ENCODE measurements around the gene BANP. TPM values are rescaled to one million over a fixed set of nuclear protein-coding genes. Genes with fewer than 3 reads are reported as not detected.

The BANP gene
- total and polyA plus RNA-seq, 11 donors: 7.2 to 20.7 (median 13.3) TPM

DNA sequence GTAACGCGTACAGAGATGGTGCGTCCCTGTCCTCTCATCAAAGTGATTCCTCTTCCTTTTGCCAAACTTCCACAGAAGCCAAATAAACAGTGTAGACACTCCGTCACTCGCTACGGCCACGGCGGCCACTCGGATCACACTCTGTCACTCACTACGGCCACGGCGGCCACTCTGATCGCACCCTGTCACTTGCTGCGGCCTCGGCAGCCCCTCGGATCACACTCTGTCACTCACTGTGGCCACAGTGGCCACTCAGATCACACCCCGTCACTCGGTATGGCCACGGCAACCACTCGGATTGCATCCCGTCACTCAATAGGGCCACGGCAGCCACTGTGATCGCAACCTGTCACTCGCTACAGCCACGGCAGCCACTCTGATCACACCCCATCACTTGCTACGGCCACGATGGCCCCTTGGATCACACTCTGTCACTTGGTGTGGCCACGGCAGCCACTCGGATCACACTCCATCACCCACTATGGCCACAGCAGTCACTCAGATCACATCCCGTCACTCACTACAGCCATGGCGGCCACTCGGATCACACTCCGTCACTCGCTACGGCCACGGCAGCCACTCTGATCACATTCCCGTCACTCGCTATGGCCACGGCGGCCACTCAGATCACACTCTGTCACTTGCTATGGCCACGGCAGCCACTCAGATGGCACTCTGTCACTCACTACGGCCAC lies 170.8 kb downstream of the BANP start:
- TF ChIP-seq, protein P1, sequence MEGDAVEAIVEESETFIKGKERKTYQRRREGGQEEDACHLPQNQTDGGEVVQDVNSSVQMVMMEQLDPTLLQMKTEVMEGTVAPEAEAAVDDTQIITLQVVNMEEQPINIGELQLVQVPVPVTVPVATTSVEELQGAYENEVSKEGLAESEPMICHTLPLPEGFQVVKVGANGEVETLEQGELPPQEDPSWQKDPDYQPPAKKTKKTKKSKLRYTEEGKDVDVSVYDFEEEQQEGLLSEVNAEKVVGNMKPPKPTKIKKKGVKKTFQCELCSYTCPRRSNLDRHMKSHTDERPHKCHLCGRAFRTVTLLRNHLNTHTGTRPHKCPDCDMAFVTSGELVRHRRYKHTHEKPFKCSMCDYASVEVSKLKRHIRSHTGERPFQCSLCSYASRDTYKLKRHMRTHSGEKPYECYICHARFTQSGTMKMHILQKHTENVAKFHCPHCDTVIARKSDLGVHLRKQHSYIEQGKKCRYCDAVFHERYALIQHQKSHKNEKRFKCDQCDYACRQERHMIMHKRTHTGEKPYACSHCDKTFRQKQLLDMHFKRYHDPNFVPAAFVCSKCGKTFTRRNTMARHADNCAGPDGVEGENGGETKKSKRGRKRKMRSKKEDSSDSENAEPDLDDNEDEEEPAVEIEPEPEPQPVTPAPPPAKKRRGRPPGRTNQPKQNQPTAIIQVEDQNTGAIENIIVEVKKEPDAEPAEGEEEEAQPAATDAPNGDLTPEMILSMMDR (IDR thresholded peaks at IDR 0.05): no peak
- TF ChIP-seq POLR2A (IDR thresholded peaks at IDR 0.05): no peak
- intact Hi-C loops (cut with DNase I): no loop called here
- Histone ChIP-seq H3K27me3 (no peaks in the 10 kb centered on the region), H3K9me3 (no peaks in the 10 kb centered on the region), H3K36me3 (no peaks in the 10 kb centered on the region), H3K27ac (no peak overlapping the region), H3K4me3 (no peak overlapping the region), H3K4me1 (peaks cover 0 to 12% (median 0%) of the 10 kb centered on the region in 12 donors)
- DNase-seq (no peak), ATAC-seq (no peak)
- WGBS, 4 donors: 95 to 97% (median 95%) methylated on average over 40 to 42 of the region's 42 CpGs

Other genes starting within 250 kb of the BANP start
- gene KLHDC4, start 185.4 kb upstream of the BANP start, total RNA-seq: 10 to 100 TPM in 8 of 9 donors, 1 to 10 TPM in 1; 6.8 to 19.2 (median 13.7) TPM
- 10 to 100 TPM; 17.8 to 20.5 TPM for gene KLHDC4, start 185.4 kb upstream of the BANP start, polyA plus RNA-seq
- gene SLC7A5, start 81.9 kb upstream of the BANP start, total RNA-seq: 10 to 100 TPM in 1 of 9 donors, 1 to 10 TPM in 8; 1.7 to 12.2 (median 3.0) TPM
- gene SLC7A5, start 81.9 kb upstream of the BANP start, polyA plus RNA-seq: 1 to 10 TPM; 3.2 to 5.4 TPM
- gene CA5A, start 14.9 kb upstream of the BANP start, total RNA-seq: under 1 TPM in 2 of 9 donors, not detected in 7; 0.25 to 0.44 TPM
- gene CA5A, start 14.9 kb upstream of the BANP start, polyA plus RNA-seq: under 1 TPM in 1 of 2 donors, not detected in 1; 0.08 TPM

All from heart left ventricle (tissue), 16 donors.